Neutrophil (primary cell): ENCODE results near the gene CLMP.
"Not testable (repeated sequence)": the region's sequence is repeated elsewhere in the genome, so short reads cannot be mapped to it uniquely, and the experiment has no call there.

Experiments
- H3K27ac ChIP-seq: fragments of 200-600 bp; sonication (generic); 2 replicates; pipeline ENCODE4 v1.5.1; 2016; ENCODE audit warnings: mild to moderate bottlenecking, moderate library complexity
- H3K27me3 ChIP-seq: fragments of 200-600 bp; sonication (generic); 2 replicates; pipeline ENCODE4 v1.6.0; 2016; ENCODE audit warnings: mild to moderate bottlenecking
- H3K36me3 ChIP-seq: fragments of 200-600 bp; sonication (generic); 2 replicates; pipeline ENCODE4 v1.5.1; 2017
- H3K4me1 ChIP-seq, 2 experiments: fragments of 200-600 bp in 1 of 2; sonication (generic) in 1 of 2; 1 replicate in 1 of 2; 2 replicates in 1 of 2; pipeline versions ENCODE4 v1.5.1 to v1.6.1; 2013 to 2016; ENCODE audit warnings: low read depth in 1 of 2, low read length in 1 of 2, mild to moderate bottlenecking in 1 of 2, moderate library complexity in 1 of 2; ENCODE audit not compliant: control insufficient read depth in 1 of 2, insufficient read depth in 1 of 2
- H3K4me3 ChIP-seq, 2 experiments: fragments of 200-600 bp in 1 of 2; sonication (generic) in 1 of 2; 1 replicate in 1 of 2; 2 replicates in 1 of 2; pipeline ENCODE4 v1.5.1; 2013 to 2016; ENCODE audit warnings: low read depth in 1 of 2, low read length in 1 of 2, mild to moderate bottlenecking in 1 of 2, moderate library complexity in 1 of 2
- H3K9me3 ChIP-seq: fragments of 200-600 bp; sonication (generic); 2 replicates; pipeline ENCODE4 v1.5.1; 2016
- TF ChIP-seq, protein P1 (sequence below): fragments of 200-600 bp; sonication (generic); IDR thresholded peaks from 2 replicates; pipeline ENCODE4 v1.5.1; 2016; ENCODE audit warnings: antibody characterized with exemption

CLMP gene

DNA sequence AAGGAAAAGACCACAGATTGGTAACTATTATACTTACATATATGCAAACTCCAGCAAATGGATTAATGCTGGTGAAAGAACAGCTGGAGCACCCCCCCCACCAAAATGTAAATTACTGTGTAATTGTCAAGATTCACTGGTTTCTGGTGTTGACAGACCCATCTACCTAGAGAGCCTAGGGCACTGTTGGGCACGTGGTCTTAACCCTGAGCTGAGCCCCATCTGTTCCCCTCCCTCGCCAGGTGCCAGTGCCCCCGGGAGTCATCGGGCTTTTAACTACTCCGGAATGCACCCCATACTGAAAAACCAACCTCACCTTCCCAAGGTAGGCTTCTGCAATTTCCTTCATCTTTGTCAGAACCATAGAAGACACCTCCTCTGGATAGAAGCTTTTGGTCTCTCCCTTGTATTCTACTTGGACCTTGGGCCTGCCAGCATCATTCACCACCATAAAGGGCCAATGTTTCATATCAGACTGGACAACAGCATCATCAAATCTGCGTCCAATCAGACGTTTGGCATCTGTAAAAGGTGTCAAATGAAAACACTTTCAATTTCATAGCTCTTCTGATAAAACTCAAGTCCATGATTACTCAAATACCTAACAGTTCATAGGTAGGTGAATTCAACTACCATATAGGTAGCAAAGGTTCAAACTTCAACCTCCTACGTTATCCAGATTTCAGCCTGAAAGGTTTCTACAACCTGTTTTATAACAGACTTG, 134.6 kb downstream of the CLMP start:
- no peaks in the 10 kb centered on the region for H3K27me3 ChIP-seq
- peak overlapping the region; percentile 84 to 99 for H3K4me3 ChIP-seq
- H3K27ac ChIP-seq, result peak overlapping the region; percentile 100
- H3K36me3 ChIP-seq, result peaks cover 62% of the 10 kb centered on the region
- no peaks in the 10 kb centered on the region for H3K9me3 ChIP-seq
- H3K4me1 ChIP-seq, result peaks cover 40 to 51% of the 10 kb centered on the region in 2 experiments
- TF ChIP-seq, protein P1, sequence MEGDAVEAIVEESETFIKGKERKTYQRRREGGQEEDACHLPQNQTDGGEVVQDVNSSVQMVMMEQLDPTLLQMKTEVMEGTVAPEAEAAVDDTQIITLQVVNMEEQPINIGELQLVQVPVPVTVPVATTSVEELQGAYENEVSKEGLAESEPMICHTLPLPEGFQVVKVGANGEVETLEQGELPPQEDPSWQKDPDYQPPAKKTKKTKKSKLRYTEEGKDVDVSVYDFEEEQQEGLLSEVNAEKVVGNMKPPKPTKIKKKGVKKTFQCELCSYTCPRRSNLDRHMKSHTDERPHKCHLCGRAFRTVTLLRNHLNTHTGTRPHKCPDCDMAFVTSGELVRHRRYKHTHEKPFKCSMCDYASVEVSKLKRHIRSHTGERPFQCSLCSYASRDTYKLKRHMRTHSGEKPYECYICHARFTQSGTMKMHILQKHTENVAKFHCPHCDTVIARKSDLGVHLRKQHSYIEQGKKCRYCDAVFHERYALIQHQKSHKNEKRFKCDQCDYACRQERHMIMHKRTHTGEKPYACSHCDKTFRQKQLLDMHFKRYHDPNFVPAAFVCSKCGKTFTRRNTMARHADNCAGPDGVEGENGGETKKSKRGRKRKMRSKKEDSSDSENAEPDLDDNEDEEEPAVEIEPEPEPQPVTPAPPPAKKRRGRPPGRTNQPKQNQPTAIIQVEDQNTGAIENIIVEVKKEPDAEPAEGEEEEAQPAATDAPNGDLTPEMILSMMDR, result no peak

DNA sequence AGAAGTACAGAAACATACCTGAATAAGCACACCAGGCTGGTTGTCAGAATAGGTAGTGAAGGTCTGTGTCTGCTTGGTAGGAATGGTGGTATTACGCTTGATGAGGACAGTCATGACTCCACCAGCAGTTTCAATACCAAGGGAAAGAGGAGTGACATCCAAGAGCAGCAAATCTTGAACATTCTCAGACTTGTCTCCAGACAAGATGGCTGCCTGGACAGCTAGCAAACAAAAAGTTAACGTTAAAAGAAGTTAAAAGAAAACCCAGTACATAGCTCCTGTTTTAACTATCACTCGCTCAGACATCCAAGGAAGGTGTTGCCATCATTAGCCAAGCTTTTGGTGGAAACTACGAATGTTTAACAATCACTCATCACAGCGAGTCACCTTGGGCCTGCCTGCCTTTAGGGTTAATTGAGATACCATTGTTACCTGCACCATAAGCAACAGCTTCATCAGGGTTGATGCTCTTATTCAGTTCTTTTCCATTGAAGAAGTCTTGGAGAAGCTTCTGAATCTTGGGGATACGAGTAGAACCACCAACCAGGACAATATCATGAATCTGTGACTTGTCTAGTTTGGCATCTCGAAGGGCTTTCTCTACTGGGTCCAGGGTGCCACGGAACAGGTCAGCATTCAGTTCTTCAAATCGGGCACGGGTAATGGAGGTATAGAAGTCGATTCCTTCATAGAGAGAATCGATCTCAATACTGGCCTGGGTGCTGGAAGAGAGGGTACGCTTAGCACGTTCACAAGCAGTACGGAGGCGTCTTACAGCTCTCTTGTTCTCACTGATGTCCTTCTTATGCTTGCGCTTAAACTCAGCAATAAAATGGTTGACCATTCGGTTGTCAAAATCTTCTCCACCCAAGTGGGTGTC, 135.8 kb downstream of the CLMP start:
- H3K36me3 ChIP-seq, result peaks cover 63% of the 10 kb centered on the region
- not testable (repeated sequence) for H3K4me3 ChIP-seq, H3K9me3 ChIP-seq, H3K27me3 ChIP-seq
- H3K4me1 ChIP-seq, result peaks cover 36 to 45% of the 10 kb centered on the region in 2 experiments
- peak overlapping the region; percentile 100 for H3K27ac ChIP-seq

DNA sequence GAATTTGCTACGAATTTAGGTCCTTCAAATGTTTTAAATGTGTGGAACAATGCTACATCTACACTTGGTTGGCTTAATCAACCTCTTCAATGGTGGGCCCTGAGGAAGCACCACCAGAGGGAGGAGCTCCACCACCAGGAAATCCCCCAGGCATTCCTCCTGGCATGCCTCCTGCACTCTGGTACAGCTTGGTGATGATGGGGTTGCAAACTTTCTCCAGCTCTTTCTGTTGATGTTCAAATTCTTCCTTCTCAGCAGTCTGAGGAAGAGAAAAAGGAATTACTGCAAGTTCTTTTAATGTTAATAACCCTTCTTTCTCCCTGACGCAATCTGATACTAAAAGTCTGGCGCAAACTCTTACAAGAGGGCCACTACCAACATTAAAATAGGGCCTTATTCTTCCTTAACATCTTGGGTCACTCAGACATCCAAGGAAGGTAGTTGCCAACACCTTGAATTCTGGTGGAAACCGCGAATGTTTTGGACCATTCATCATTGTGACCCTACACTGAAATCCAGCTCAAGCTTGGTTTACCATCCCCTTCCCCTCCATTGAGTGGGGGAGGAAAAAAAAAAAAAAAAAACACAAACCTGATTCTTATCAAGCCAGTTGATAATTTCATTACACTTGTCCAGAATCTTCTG, 137.3 kb downstream of the CLMP start:
- Histone ChIP-seq H3K27ac (no peak overlapping the region), H3K4me1 (peaks cover 22 to 37% of the 10 kb centered on the region in 2 experiments), H3K4me3 (no peak overlapping the region)

DNA sequence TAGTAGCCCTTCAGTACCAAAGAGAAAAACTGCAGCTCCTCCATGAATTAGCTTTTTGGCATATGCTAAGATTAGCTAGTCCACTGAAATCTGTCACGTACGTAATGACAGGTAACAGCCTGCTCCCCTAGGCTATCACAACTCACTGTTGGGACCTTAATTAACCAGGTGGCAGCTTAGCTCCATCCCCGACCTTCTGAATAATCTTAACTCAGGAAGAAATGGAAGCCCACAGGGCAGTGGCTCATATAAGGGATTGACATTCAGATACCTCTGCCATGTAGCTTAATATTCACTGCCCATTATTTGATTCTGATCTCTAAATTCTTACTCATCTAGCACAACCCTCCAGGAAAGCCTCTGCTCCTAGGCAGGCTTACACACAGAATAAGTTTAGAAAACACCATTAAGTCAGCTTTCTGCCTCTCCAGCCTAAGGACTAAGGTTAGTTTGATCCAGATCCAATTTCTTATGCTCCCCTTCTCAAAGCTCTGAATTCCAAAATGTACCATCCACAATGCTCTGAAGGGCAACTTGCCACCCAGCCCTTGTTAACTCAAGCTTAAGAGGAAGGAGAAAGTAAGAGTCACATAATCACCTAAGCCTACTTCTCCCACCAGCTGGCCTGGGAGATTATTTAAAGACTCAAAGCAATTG, 138.1 kb downstream of the CLMP start:
- Histone ChIP-seq H3K4me3 (no peak overlapping the region), H3K27me3 (no peaks in the 10 kb centered on the region), H3K27ac (no peak overlapping the region), H3K36me3 (peaks cover 68% of the 10 kb centered on the region), H3K9me3 (no peaks in the 10 kb centered on the region), H3K4me1 (peaks cover 22 to 37% of the 10 kb centered on the region in 2 experiments)
- TF ChIP-seq, protein P1, result no peak

More for the DNA sequence above, 137.3 kb downstream of the CLMP start:
- Histone ChIP-seq H3K36me3 (peaks cover 72% of the 10 kb centered on the region), H3K27me3 (no peaks in the 10 kb centered on the region), H3K9me3 (no peaks in the 10 kb centered on the region)
- TF ChIP-seq, protein P1, result no peak

DNA sequence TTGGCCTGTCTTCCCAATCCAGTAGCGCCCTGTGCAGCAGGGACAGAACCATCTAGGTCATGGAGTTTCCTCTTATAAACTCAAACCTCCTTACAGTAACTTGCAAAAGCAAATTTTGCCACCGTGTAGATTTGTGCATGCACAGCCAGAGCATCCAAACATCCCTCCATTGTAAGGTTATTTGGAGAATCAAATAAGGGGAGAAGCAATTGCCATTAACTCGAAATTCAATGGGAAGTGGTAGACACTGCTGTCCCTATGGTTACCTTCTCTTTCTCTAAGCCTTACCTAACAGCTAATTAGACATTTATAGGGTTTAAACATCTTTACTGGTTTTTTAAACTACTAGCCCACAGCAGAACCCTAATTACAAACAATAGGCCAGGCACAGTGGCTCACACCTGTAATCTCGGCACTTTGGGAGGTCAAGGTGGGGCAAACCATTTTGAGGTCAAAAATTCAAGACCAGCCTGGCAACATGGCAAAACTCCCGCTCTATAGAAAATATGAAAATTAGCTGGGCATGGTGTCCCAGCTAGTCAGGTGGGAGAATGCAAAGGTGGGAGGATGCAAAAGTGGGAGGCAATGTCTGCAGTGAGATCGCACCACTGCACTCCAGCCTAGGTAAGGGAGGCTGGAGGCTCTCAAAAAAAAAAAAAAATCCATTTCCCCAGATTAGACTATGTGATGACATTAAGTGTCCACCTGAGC, 139.7 kb downstream of the CLMP start:
- H3K27me3 ChIP-seq, result no peaks in the 10 kb centered on the region
- H3K27ac ChIP-seq, result peak overlapping the region; percentile 7
- peaks cover 10 to 25% of the 10 kb centered on the region in 2 experiments for H3K4me1 ChIP-seq
- TF ChIP-seq, protein P1, result no peak
- no peak overlapping the region for H3K4me3 ChIP-seq
- peaks cover 64% of the 10 kb centered on the region for H3K36me3 ChIP-seq
- H3K9me3 ChIP-seq, result no peaks in the 10 kb centered on the region
